ENCODE results near the gene PAPPA2.

GRCh38 chr1:176559474-176559873 lies 96.5 kb downstream of the PAPPA2 start:
- TF ChIP-seq CTCF (IDR thresholded peaks at IDR 0.05) (no peak), EZH2 (IDR thresholded peaks at IDR 0.05; ENCODE audit: borderline replicate concordance, insufficient read depth, low read depth, low read length, poor library complexity, severe bottlenecking) (no peak)

Measured in B cell (primary cell).